IMR-90 (cell line): ENCODE results near the gene LGALS4.

ENCODE experiments used
- ELK1 ChIP-seq: fragments of 150-350 bp; IDR thresholded peaks from 2 replicates; pipeline ENCODE4 v1.6.1; 2016; ENCODE audit warnings: low read depth, mild to moderate bottlenecking, low read length, moderate library complexity, borderline replicate concordance
- POLR2A ChIP-seq: IDR thresholded peaks from 2 replicates; pipeline ENCODE4 v1.6.1; 2012; ENCODE audit warnings: mild to moderate bottlenecking, low read depth, low read length

DNA sequence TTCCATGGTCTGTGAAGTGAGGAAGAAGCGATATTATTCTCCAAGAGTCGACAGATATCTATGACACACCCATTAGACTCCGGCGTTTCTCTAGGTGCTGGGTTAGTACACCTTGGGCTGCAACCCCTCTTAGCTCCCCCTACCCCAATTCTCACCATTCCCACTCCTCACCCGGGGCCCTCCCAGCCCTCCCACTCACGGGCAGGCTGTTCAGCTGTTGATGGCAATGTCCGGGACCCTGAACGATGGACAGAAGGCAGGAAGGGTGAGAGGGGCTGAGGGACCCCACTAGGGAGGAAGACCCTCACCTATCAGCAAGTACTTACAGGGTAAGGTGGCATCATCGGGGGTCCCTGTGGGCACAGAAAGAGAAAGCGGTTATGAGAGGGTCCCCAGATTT, 9.2 kb downstream of the LGALS4 start:
- TF ChIP-seq ELK1 (no peak), POLR2A (no peak)
